NCI-H1092 (cell line): Measurements from ENCODE around the gene HILPDA.
"Not testable (repeated sequence)": the region's sequence is repeated elsewhere in the genome, so short reads cannot be mapped to it uniquely, and the experiment has no call there.

Experiments
- DNase-seq: peaks from one replicate; lab custom pipeline; 2025; lab: John Stamatoyannopoulos, UW

The HILPDA gene

DNA sequence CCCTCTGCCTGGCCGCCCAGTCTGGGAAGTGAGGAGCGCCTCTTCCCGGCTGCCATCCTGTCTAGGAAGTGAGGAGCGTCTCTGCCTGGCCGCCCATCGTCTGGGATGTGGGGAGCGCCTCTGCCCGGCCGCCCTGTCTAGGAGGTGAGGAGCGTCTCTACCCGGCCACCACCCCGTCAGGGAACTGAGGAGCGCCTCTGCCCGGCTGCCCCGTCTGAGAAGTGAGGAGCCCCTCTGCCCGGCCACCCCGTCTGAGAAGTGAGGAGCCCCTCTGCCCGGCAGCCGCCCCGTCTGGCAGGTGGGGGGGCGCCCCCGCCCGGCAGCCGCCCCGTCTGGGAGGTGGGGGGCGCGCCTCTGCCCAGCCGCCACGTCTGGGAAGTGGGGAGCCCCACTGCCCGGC, 7.7 kb downstream of the HILPDA start:
- not testable (repeated sequence) for DNase-seq

DNA sequence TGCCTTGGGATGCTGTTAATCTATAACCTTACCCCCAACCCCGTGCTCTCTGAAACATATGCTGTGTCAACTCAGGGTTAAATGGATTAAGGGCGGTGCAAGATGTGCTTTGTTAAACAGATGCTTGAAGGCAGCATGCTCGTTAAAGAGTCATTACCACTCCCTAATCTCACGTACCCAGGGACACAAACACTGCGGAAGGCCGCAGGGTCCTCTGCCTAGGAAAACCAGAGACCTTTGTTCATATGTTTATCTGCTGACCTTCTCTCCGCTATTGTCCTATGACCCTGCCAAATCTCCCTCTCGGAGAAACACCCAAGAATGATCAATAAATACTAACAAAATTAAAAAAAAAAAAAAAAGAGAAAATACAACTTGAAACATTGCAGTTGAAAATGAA, 8.3 kb downstream of the HILPDA start:
- DNase-seq, result not testable (repeated sequence)

DNA sequence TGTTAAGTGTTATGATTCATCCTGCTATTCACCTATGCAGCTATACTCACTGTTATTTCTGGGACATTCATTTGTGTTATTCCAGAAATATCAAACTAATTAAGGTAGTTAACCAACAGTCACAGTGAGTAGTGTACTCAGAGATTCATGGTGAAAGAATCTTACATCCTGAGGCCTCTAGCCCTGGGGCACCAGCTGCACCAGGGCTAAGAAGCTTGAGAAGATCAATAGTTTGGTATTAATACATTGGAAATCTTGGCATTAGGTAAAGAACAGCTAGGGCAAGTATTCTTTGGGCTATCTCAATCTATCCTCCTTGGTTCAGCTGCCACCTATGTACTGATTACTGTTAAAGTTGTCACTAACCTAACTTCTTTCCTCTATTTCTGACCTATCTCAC, 11.2 kb downstream of the HILPDA start:
- DNase-seq, result not testable (repeated sequence)

DNA sequence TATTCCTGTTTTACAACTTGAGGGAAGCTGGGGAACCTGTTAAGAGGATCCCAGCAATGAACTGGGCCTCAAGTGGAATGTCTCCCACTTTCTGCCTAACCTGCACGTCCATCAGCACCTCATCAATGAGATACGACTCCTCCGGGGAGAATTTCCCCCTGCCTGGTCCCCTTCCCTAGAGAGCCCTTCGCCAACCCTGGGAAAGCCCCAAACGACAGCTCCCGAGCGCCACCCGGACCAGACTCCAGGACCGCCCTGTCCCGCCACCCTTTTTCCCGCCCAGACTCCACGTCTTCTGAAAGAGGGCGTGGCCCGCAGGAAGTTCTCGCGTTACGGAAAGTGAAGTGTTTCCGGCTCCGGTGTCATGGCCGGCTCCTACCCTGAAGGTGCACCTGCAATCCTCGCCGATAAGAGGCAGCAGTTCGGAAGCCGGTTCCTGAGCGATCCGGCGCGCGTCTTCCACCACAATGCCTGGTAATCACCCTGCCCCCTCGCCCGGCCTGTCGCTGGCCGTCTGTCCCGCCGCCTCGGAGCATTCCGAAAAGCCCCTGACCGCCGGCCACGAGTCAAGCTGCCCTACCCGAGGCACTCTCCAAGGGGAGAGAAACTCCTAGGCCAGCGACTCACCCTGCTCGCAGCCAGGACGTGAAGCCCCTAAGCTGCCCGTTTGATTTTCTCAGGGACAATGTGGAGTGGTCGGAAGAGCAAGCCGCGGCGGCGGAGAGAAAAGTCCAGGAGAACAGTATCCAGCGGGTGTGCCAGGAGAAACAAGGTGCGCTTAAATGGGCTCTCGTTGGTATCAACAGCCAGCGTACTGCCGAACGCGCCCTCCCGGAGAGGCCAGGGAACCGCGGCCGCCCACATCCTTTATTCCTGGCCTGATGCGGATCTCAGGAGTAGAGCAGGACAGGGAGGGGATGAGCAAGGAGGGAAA, 21.0 kb downstream of the HILPDA start, which contains the start of gene METTL2B:
TSS of gene METTL2B (plus strand) at position 347 of the 934 bp plus-strand sequence. CDS start at position 365, 18 bp downstream.
- DNase-seq, result peak; percentile 97

DNA sequence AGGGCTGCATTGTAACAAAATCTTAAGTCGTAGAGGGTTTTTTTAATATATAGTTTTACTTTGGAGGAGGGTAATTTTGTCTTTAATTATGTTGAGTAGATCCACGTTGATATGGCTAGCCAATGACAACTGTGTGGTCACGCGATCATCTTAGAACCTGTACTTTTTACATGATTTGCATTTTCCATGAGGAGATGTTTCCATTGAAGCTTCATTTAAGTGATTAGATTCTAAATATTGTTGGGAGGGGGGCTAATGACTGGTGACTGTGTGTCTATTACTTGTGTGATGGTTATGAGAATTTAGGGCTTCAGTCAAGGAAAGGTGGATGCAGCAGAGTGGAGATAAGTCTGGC, 21.6 kb downstream of the HILPDA start:
- DNase-seq, result not testable (repeated sequence)

DNA sequence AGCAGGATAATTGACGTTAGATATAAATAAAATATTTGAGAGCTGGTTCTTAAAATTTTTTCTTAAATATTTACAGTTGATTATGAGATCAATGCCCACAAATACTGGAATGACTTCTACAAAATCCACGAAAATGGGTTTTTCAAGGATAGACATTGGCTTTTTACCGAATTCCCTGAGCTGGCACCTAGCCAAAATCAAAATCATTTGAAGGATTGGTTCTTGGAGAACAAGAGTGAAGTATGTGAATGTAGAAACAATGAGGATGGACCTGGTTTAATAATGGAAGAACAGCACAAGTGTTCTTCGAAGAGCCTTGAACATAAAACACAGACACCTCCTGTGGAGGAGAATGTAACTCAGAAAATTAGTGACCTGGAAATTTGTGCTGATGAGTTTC, 23.4 kb downstream of the HILPDA start:
- DNase-seq, result not testable (repeated sequence)

DNA sequence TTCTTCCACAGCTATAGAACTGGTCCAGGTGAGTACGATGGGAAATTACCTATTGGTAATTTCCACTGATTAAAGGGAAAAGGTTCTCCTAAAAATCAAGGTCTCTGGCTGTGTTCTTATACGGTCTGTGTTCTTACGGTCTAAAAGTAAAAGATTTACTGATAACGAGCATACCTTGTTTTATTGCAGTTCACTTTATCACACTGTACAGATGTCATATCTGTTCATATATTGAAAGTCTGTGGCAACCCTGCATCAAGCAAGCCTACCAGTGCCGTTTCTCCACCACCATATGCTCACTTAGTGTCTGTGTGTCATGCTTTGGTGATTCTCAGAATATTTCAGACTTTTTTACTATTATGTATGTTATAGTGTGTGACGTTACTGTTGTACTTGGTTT, 32.5 kb downstream of the HILPDA start:
- not testable (repeated sequence) for DNase-seq

DNA sequence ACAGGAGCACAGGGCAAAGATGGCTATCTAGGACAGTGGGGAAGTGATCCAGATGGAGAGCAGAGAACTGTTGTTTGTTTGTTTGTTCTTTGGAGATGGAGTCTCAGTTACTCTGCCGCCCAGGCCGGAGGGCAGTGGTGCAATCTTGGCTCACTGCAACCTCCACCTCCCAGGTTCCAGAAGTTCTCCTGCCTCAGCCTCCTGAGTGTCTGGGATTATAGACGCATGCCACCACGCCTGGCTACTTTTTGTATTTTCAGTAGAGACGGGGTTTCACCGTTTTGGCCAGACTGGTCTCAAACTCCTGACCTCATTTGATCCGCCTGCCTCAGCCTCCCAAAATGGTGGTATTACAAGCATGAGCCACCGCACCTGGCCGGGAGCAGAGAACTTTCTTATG, 41.7 kb downstream of the HILPDA start:
- no peak for DNase-seq

DNA sequence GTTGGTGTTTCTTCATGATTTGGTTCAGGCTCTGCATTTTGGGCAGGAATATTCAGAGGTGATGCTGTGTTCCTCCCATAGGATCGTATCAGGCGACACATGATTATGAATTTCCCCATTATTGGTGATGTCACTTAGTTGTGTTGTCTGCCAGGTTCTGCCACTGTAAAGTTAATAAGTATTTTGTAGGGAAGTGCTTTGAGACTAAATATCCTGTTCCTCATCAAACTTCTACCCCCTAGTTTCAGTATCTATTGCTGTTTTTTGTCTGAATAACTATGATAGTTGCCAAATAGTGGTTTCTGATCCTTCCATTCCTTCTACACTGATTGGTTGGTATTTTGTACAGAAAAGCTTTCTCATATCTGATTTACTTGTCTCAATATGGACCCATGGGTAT, 49.7 kb downstream of the HILPDA start:
- DNase-seq, result not testable (repeated sequence)

DNA sequence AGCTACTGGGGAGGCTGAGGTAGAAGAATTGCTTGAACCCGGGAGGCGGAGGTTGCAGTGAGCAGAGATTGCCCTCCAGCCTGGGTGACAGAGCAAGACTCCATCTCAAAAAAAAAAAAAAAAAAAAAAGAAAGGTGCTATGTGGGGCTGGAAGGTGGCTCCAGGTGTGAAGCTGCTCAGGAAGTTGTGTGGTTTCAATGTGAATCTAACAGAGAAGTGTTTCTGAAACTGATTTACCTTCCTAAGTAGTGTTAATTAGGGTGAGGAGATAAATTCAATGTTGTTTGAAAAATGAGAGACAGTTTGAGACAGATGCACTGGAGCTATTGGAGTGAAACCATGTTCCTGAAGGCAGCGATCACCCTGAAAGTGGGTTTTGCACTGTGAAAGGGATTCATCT, 51.1 kb downstream of the HILPDA start:
- DNase-seq, result not testable (repeated sequence)

DNA sequence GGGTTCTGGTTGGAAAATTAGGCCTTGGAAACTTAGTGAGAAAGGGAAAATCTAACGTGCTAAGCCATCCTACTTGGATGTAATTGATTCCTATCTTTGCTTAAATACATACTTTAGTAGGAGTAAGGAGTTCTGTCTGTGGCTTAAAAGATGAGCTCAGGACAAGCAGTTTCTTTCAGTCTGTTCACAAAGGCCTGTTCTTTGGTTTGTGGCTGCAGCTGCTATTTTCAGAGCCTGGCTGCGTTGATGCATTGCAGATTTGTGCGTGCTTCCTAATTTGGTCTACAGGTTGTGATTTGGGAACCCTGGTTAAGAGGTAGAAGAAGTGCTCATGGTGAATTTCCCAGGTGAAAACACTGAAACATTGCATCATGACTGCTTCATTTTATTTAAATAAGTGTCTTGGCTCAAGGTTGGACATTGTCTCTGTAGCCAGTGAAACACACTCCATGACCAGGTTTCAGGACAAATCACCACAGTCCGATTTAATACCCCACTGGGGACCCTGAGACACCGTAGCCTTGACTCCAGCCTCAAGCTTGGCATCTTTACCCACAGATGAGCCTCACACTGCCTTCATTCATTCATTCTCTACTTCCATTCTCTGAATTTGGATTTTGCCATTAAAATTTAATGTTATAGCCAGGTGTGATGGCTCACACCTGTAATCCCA, 51.8 kb downstream of the HILPDA start:
- not testable (repeated sequence) for DNase-seq
